Stomach smooth muscle (tissue), 2 donors: ENCODE measurements around the gene BRD1.

Experiments used
- H3K27ac ChIP-seq: one replicate; pipeline ENCODE4 v1.7.0; 2013; ENCODE audit warnings: mild to moderate bottlenecking, low read length, inconsistent platforms
- H3K27me3 ChIP-seq, 2 donors: one replicate each; pipeline ENCODE4 v1.7.0; 2013; ENCODE audit warnings: low read length in 2 of 2; ENCODE audit not compliant: insufficient read depth in 2 of 2, control insufficient read depth in 1 of 2
- H3K36me3 ChIP-seq, 2 donors: one replicate each; pipeline ENCODE4 v1.7.0; 2013; ENCODE audit warnings: low read length in 2 of 2; ENCODE audit not compliant: control insufficient read depth in 2 of 2, insufficient read depth in 2 of 2
- H3K4me1 ChIP-seq: one replicate; pipeline ENCODE4 v1.7.0; 2013; ENCODE audit warnings: low read length; ENCODE audit not compliant: control insufficient read depth, insufficient read depth
- H3K4me3 ChIP-seq, 2 donors: one replicate each; pipeline ENCODE4 v1.7.0; 2013; ENCODE audit warnings: low read length in 2 of 2
- H3K9ac ChIP-seq, 2 donors: one replicate each; pipeline ENCODE4 v1.7.0; 2013; ENCODE audit warnings: low read length in 2 of 2, mild to moderate bottlenecking in 1 of 2
- H3K9me3 ChIP-seq, 2 donors: one replicate each; pipeline ENCODE4 v1.7.0; 2013; ENCODE audit warnings: low read length in 2 of 2; ENCODE audit not compliant: control insufficient read depth in 2 of 2
- donor health status: healthy.
- donor health status: Pancreatic carcinoma.

The BRD1 gene

DNA sequence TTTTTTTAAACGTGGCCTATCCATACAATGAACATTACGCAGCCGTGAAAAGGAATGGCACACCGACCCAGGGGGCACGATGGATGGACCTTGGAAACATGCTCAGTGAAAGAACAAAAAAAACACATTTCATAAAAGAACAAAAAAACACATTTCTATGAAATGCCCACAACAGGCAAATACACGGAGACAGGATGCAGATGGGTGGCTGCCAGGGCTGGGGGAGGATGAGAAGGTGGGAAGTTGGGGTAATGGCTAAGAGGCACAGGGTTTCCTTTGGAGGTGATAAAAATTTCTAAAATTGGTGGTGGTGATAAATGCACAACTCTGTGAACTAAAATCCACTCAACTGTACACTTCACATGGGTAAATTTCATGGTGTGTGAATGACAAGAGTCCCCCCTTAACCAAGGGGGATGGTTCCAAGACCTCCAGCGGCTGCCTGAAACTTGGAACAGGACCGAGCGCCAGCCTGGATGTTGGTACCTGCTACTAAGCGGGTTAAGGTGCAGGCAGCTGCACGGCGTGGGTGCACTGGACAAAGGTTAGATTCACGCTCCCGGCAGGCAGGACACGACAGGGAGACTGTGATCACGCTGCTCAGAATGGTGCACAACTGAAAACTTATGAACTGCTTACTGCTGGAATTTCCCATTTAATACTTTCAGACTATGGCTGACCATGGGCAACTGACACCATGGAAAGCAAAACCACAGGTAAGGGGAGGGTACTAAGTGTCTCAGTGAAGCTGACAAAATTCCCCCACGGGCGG lies 16.5 kb downstream of the BRD1 start:
- Histone ChIP-seq H3K9ac (no peak overlapping the region), H3K27ac (no peak overlapping the region), H3K4me3 (peak overlapping the region in 1 of 2 donors; percentile 34), H3K36me3 (peaks cover 0 to 13% of the 10 kb centered on the region in 2 donors), H3K9me3 (no peaks in the 10 kb centered on the region), H3K27me3 (no peaks in the 10 kb centered on the region), H3K4me1 (peaks cover 44% of the 10 kb centered on the region)

DNA sequence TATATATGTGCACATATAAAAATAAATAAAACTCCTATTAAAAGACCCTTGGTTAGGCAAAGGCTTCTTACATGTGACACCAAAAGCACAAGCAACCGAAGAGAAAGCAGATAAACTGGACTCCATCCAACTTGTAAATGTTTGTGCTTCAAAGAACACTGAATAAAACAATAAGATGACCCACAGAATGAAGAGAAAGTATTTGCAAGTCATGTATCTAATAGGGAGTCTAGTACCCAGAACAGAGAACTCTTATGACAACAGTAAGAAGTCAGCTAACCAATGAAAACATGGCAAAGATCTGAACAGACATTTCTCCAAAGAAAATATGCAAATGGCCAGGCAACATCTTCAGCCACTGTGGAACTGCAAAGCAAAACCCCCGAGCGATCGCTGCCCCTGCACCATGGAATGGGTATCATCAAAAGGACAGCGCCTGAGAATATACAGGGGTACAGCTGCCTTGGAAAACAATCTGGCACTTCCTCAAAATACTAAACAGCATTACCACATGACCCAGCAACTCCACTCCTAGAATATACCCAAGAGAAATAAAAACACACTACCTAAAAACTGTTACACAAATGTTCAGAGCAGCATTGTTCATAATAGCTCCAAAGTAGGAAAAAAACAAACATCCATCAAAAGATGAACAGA lies 17.2 kb downstream of the BRD1 start:
- no peaks in the 10 kb centered on the region for H3K9me3 ChIP-seq
- H3K4me1 ChIP-seq: peaks cover 38% of the 10 kb centered on the region

DNA sequence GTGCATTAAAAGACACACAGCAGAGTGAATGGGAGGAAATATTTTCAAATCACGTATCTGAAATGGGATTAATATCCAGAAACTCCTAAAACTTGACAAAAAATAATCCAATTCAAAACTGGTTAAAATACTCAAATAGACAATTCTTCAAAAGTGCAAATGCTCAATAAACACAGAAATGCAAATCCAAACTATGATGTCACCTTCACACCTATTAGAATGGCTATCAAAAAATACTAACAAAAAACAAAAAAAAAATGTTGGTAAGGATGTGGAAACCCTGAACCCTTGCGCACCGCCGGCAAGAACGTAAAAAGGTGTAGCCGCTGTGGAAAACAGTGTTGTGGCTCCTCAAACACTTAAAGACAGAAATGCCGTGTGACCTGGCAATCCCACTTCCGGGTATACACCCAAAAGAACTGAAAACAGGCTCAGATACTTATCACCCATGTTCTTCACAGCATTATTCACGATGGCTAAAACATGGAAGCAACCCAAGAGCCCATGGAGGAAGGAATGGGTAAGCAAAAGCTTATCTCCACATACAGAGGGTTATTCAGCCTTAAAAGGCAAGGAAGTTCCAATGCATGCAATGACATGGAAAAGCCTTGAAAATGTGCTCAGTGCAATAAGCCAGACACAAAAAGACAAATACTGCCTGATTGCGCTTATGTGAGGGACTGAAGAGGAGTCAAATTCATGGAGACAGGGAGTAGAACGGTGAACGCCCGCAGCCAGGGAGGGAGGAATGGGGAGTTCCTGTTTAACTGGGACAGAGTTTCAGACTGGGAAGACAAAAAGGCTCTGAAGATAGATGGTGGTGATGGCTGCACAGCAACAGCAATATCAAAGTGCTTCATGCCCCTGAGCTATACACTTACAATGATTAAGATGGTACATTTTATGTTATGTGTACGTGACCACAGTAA lies 19.6 kb downstream of the BRD1 start:
- Histone ChIP-seq H3K4me1 (peaks cover 41% of the 10 kb centered on the region), H3K27ac (no peak overlapping the region), H3K9ac (no peak overlapping the region)

More for the DNA sequence above, 17.2 kb downstream of the BRD1 start:
- peaks cover 0 to 12% of the 10 kb centered on the region in 2 donors for H3K36me3 ChIP-seq
- H3K27me3 ChIP-seq: no peaks in the 10 kb centered on the region
- H3K27ac ChIP-seq: no peak overlapping the region
- peak overlapping the region in 1 of 2 donors; percentile 34 for H3K4me3 ChIP-seq
- H3K9ac ChIP-seq: no peak overlapping the region

DNA sequence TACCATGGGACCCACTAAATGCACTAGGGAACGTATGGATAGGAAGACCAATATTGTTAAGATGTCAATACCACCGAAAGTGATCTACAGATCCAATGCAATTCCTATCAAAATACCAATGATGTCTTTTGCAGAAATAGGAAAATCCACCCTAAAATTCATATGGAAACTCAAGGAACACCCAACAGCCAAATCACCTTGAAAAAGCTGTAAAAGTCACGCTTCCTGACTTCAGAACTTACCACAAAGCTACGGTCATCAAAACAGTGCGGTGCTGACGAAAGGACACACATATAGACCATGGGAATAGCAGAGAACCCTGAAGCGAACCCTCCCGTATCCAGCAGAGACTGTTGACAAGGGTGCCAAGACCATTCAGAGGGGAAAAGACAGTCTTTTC lies 20.5 kb downstream of the BRD1 start:
- H3K4me1 ChIP-seq: peaks cover 38% of the 10 kb centered on the region
- H3K27ac ChIP-seq: no peak overlapping the region
- H3K9ac ChIP-seq: no peak overlapping the region
- H3K36me3 ChIP-seq: peaks cover 7 to 17% of the 10 kb centered on the region in 2 donors
- no peaks in the 10 kb centered on the region for H3K9me3 ChIP-seq
- no peak overlapping the region for H3K4me3 ChIP-seq
- no peaks in the 10 kb centered on the region for H3K27me3 ChIP-seq

More for the DNA sequence above, 19.6 kb downstream of the BRD1 start:
- H3K36me3 ChIP-seq: peaks cover 3 to 15% of the 10 kb centered on the region in 2 donors
- no peaks in the 10 kb centered on the region for H3K9me3 ChIP-seq
- H3K4me3 ChIP-seq: no peak overlapping the region
- H3K27me3 ChIP-seq: no peaks in the 10 kb centered on the region

DNA sequence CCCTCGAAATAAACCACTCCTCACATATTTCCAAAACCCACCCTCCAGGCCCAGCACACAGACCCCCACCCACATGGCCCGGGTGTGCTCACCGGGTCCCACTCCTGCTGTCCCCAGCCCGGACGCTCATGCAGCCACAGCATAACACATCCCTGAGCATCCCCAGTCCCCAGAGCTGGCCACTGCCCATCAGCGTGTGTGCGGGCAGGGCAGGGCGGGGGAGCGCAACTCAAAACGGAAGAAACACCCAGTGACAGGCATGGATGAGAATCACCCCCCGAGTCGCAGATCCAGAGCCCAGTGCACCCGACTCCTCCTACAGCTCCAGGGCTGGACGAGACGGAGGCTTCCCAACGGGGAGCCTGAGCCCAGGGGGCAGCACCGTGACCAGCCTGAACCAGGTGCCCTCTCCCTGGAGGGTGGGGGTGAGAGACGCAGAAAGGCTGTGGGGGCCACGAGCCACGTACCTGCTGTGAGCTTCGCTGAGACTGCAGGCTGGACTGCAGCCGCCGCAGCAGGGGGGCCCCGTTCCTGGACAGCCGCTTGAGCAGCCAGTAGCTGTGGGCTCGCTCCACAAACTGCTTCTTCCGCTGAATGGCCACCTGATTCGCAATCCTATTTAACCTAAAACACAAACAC lies 23.8 kb downstream of the BRD1 start:
- Histone ChIP-seq H3K9ac (no peak overlapping the region), H3K36me3 (peaks cover 7 to 20% of the 10 kb centered on the region in 2 donors), H3K4me3 (no peak overlapping the region), H3K27me3 (no peaks in the 10 kb centered on the region), H3K27ac (no peak overlapping the region), H3K9me3 (no peaks in the 10 kb centered on the region), H3K4me1 (peaks cover 44% of the 10 kb centered on the region)

DNA sequence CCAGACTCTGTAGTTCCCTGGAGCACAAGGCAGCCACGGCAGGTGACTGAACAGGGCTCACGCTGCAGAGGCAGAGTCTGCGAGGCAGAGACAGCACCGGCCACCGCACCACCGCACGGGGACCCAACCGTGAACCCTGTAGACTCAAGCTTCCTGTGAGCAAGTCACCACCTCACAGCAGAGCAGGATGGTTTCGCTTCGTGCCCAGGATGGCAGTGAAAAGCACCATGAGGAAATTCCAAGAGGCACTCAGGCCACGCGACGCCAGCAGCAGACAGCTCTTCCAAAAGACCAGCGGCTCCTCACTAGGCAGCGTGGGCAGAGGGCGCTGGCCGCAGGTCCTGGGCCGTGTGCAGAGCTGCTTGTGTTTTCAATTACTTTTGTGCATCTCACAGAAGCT lies 24.5 kb downstream of the BRD1 start:
- Histone ChIP-seq H3K4me1 (peaks cover 41% of the 10 kb centered on the region), H3K9me3 (no peaks in the 10 kb centered on the region), H3K36me3 (peaks cover 11 to 25% of the 10 kb centered on the region in 2 donors), H3K27ac (no peak overlapping the region), H3K4me3 (no peak overlapping the region), H3K9ac (no peak overlapping the region), H3K27me3 (no peaks in the 10 kb centered on the region)

DNA sequence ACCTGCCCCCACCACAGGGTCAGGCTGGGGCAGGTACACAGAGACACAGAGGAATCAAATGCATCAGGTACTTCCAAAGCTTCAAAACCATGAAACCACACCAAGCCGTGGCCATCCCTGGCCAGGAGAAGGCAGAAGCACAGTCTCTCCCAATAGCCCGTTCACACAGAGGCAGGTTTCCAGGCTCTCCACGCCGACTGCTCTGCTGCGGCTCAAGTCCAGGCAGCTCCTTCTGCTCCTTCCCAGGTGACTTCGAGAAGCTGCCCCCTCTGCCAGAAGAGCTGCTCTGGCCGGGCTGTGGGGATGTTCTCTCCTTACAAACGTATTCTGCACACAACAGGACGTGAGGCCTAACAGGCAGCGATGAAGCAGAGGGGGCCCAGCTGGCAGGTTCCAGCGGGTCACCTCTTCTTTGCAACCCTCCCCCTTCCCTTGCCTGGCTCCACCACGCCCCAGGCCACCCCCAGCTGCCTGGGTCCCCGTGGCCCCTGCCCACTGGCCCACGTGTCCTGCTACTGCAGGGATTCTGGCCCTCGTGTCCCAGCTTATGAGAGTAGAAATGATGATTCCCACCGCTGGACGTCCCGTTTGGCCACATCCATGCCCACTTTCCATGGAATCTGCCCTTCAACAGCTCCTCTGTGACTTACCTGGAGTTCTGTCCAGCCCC lies 26.1 kb downstream of the BRD1 start:
- peaks cover 27 to 38% of the 10 kb centered on the region in 2 donors for H3K36me3 ChIP-seq
- no peak overlapping the region for H3K4me3 ChIP-seq
- no peak overlapping the region for H3K27ac ChIP-seq
- no peaks in the 10 kb centered on the region for H3K27me3 ChIP-seq
- peaks cover 37% of the 10 kb centered on the region for H3K4me1 ChIP-seq
- H3K9me3 ChIP-seq: no peaks in the 10 kb centered on the region
- H3K9ac ChIP-seq: no peak overlapping the region

DNA sequence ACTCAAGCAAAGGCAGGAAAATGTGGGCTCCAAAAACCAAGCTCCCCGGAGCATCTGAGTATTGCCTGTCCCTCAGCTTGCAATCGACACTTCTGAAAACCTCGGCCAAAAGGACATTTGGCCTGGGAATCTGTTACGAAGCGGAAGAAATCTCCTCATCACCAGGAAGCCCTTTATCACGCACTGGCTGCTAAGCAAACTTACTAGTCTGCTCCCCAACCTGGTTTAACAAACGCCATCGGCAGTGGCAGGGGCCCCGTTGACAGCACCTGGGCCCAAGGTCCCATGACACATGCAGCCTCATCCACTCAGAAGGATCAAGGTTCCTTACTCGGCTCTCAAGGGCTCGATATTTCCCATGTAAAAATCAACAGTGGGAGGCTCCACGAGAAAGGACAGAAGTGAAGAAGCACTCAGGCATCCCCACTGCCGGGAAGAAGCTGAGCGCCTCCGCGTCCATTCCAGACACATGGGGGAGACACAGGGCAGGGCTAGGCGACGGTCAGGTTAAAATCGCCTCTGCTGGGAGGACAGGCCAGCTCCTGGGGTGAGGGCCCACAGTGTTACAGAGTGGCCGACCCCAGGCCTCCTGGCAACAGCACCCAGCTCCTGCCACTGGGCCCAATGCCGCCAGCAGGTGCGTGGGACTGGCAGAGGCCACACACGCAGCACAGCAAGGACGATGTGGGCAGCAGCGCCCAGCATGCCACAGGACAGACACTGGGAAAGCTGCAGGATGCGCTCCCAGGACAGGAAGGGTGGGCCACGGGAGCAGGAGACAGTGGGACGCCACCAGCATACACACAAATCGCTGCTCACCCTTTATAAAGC lies 27.1 kb downstream of the BRD1 start:
- H3K27me3 ChIP-seq: no peaks in the 10 kb centered on the region
- H3K4me3 ChIP-seq: no peak overlapping the region
- H3K4me1 ChIP-seq: peaks cover 37% of the 10 kb centered on the region
- peaks cover 29 to 40% of the 10 kb centered on the region in 2 donors for H3K36me3 ChIP-seq
- H3K9ac ChIP-seq: peak overlapping the region in 1 of 2 donors; percentile 36
- H3K9me3 ChIP-seq: no peaks in the 10 kb centered on the region
- H3K27ac ChIP-seq: no peak overlapping the region

DNA sequence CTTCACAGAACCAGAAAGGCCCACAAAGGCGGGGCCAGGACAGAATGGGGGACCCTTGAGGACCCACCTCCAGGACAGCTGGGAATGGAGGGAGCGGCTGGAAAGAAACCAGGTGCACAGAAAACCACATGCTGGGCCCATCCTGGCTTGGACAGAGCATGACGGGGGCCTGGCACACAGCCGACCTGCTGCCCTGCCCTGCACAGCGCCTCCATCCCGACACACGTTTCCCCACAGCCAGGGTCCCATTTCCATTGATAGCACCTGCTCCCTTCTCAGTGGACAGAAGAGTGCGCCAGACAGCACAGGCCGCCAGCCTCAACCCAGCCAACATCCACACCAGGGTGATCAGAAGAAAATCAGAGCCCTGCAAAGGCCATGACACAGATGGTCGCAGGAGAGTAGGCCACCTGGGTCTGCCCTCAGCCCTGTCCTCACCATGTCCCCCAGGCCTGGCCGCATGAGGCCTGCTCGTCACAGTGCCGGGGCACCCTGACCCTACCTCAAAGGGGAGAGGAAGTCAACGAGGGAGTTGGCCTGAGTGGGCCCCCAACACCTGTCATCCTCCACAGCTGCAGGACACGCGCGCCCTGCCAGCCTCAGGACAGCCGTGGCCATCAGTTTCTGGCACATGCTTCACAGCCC lies 28.1 kb downstream of the BRD1 start:
- Histone ChIP-seq H3K27ac (no peak overlapping the region), H3K36me3 (peaks cover 39 to 47% of the 10 kb centered on the region in 2 donors), H3K4me3 (no peak overlapping the region), H3K4me1 (peaks cover 30% of the 10 kb centered on the region), H3K27me3 (no peaks in the 10 kb centered on the region), H3K9me3 (no peaks in the 10 kb centered on the region), H3K9ac (no peak overlapping the region)
